GM18951 (cell line): ENCODE results near the gene LHX4.
"Not testable (repeated sequence)": the region's sequence is repeated elsewhere in the genome, so short reads cannot be mapped to it uniquely, and the experiment has no call there.

Experiments
- POLR2A ChIP-seq: IDR thresholded peaks from 4 replicates; pipeline ENCODE4 v1.6.1; 2011; ENCODE audit warnings: mild to moderate bottlenecking; ENCODE audit not compliant: insufficient read length, insufficient read depth; ENCODE audit errors: extremely low read depth
- in situ Hi-C: fragments of 300-500 bp; cut with MboI; formaldehyde crosslinking; loops from one replicate; pipeline ENCODE4 v1.12.0; 2022; ENCODE audit warnings: low sequenced_read_pairs, mixed read lengths, inconsistent platforms; ENCODE audit not compliant: unreplicated experiment

LHX4 gene

GRCh38 chr1:180201451-180202200, 28.4 kb upstream of the LHX4 start:
- in situ Hi-C loops, result no loop called here
- no peak for TF ChIP-seq POLR2A

GRCh38 chr1:180202588-180202987, 27.5 kb upstream of the LHX4 start:
- in situ Hi-C loops, result not testable (repeated sequence)

- in situ Hi-C loops, result no loop called here
Measured at GRCh38 chr1:180204231-180204630, 25.8 kb upstream of the LHX4 start.

GRCh38 chr1:180206581-180206980, 23.5 kb upstream of the LHX4 start:
- in situ Hi-C loops, result no loop called here
- TF ChIP-seq POLR2A, result no peak

More at GRCh38 chr1:180204231-180204630, 25.8 kb upstream of the LHX4 start:
- TF ChIP-seq POLR2A, result no peak

GRCh38 chr1:180208264-180208663, 21.8 kb upstream of the LHX4 start:
- in situ Hi-C loops, result no loop called here
- no peak for TF ChIP-seq POLR2A

GRCh38 chr1:180210008-180210620, 19.9 kb upstream of the LHX4 start:
- in situ Hi-C loops, result no loop called here
- TF ChIP-seq POLR2A, result no peak

GRCh38 chr1:180211156-180211859, 18.8 kb upstream of the LHX4 start:
- in situ Hi-C loops, result no loop called here
- no peak for TF ChIP-seq POLR2A

GRCh38 chr1:180211860-180212229, 18.2 kb upstream of the LHX4 start:
- in situ Hi-C loops, result no loop called here
- TF ChIP-seq POLR2A, result no peak

GRCh38 chr1:180213401-180214170, 16.5 kb upstream of the LHX4 start:
- TF ChIP-seq POLR2A, result no peak
- in situ Hi-C loops, result no loop called here

- TF ChIP-seq POLR2A, result no peak
- in situ Hi-C loops, result no loop called here
Measured at GRCh38 chr1:180215856-180216625, 14.0 kb upstream of the LHX4 start.

- in situ Hi-C loops, result no loop called here
Measured at GRCh38 chr1:180217006-180217405, 13.1 kb upstream of the LHX4 start.

More at GRCh38 chr1:180217006-180217405, 13.1 kb upstream of the LHX4 start:
- no peak for TF ChIP-seq POLR2A
